Measurements from ENCODE around the gene AEBP1.

The AEBP1 gene

GRCh38 chr7:44104860-44105771 is 971 bp downstream of the AEBP1 start:
- no peak for DNase-seq (ENCODE audit: low read depth)

- no peak for DNase-seq (ENCODE audit: low read depth)
Observed at GRCh38 chr7:44105832-44106231, 1.7 kb downstream of the AEBP1 start.

- no peak for DNase-seq (ENCODE audit: low read depth)
Observed at GRCh38 chr7:44106311-44107065, 2.3 kb downstream of the AEBP1 start.

- DNase-seq (ENCODE audit: low read depth), result no peak
Observed at GRCh38 chr7:44107116-44107960, 3.2 kb downstream of the AEBP1 start.

GRCh38 chr7:44107961-44108767 is 4.0 kb downstream of the AEBP1 start:
- DNase-seq (ENCODE audit: low read depth), result no peak

- no peak for DNase-seq (ENCODE audit: low read depth)
Observed at GRCh38 chr7:44108768-44109750, 4.9 kb downstream of the AEBP1 start.

GRCh38 chr7:44109991-44110390 is 5.8 kb downstream of the AEBP1 start:
- DNase-seq (ENCODE audit: low read depth), result no peak

GRCh38 chr7:44110719-44111635 is 6.8 kb downstream of the AEBP1 start:
- DNase-seq (ENCODE audit: low read depth), result no peak

GRCh38 chr7:44111761-44112160 is 7.6 kb downstream of the AEBP1 start:
- DNase-seq (ENCODE audit: low read depth), result no peak

GRCh38 chr7:44112231-44112996 is 8.3 kb downstream of the AEBP1 start:
- no peak for DNase-seq (ENCODE audit: low read depth)

GRCh38 chr7:44112997-44113763 is 9.0 kb downstream of the AEBP1 start:
- DNase-seq (ENCODE audit: low read depth), result no peak

GRCh38 chr7:44113764-44114354 is 9.7 kb downstream of the AEBP1 start:
- DNase-seq (ENCODE audit: low read depth), result no peak

- no peak for DNase-seq (ENCODE audit: low read depth)
Observed at GRCh38 chr7:44114586-44115310, 10.6 kb downstream of the AEBP1 start.

GRCh38 chr7:44116087-44116788 is 12.1 kb downstream of the AEBP1 start:
- no peak for DNase-seq (ENCODE audit: low read depth)

GRCh38 chr7:44116789-44117666 is 12.9 kb downstream of the AEBP1 start:
- DNase-seq (ENCODE audit: low read depth), result no peak

All from CMK (cell line).